GM10248 (cell line): ENCODE results near the gene RET.

Source experiments
- CTCF ChIA-PET: fragments of 300-600 bp; sonication (Branson Sonifier 250); formaldehyde crosslinking; extraction: SDS; loops from one replicate; lab custom pipeline; 2021; ENCODE audit warnings: antibody characterized with exemption; lab: Yijun Ruan, JAX
- POLR2A ChIA-PET: fragments of 350-650 bp; sonication (Branson Sonifier 250); formaldehyde crosslinking; extraction: SDS; loops from one replicate; lab custom pipeline; 2020; ENCODE audit warnings: antibody characterized with exemption; lab: Yijun Ruan, JAX
- DNase-seq: peaks from one replicate; pipeline ENCODE4 v3.0.0; 2012; ENCODE audit errors: extremely low spot score
- CTCF ChIP-seq: IDR thresholded peaks from 2 replicates; pipeline ENCODE4 v1.5.1; 2012; ENCODE audit warnings: mild to moderate bottlenecking, low read depth; ENCODE audit errors: extremely low read depth, missing control alignments, control extremely low read depth

The RET gene

DNA sequence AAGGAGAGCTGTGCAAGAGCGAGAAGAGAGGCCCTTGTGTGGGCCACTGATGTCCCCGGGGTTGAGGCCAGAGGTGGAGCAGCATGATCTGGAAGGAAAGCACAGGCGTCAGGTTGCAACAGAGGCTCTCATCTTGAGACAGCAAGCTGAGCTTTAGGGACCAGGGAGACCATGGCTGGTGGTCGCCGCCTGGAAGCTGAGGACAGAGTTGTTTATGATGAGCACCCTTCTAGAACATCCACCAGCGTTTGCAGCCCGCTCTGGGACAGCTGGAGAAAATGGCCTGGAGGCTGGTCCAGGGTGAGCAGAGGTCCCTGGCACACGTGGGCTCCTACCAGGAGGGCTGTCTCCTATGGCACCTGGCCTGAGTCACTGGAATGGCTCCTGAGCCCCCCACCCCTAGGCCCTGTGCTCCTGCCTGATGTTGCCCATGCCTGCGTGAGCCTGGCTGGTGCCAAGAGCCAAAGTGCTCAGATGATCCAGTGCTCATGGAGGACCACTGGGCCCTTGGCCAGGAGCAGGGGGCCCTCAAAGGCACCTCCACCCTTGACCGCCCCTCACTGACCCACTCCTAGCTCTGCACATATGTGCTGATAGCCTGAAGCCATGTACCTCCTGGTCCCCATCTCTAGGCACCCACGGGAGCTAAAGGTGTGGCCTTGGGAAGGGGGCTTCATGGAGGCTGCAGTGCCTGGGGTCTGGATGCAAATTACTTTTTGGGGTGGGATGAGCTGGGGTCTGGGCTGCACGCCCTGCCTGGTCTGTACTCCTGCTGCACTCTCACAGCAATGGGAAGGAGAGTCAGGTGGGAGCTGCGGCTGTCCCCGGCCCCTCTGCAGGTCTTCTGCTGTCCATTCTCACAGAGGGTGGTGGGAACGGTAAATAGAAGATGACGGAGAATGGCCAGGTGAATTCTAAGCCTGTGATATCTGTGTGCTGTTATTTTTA, 40.1 kb upstream of the RET start:
- ChIA-PET CTCF (interaction anchor here (1.2 kb wide), 1 partner anchor 8 kb away, joined by 3 read pairs; no protein-coding TSS in a partner anchor), POLR2A (no interaction called here)
- no peak for TF ChIP-seq CTCF
- no peak for DNase-seq

- no peak for DNase-seq
- TF ChIP-seq CTCF, result no peak
- ChIA-PET POLR2A (no interaction called here), CTCF (interaction anchor here (1.2 kb wide), 1 partner anchor 9 kb away, joined by 3 read pairs; no protein-coding TSS in a partner anchor)
These were observed 39.4 kb upstream of the RET start for GRCh38 chr10:43037440-43037839.

GRCh38 chr10:43037942-43038782, 38.7 kb upstream of the RET start:
- ChIA-PET CTCF (interaction anchor here (1.2 kb wide), 2 partner anchors 9 to 45 kb away, joined by 3 read pairs; no protein-coding TSS in a partner anchor), POLR2A (no interaction called here)
- DNase-seq, result no peak
- no peak for TF ChIP-seq CTCF

- ChIA-PET CTCF (interaction anchor here (1.2 kb wide), 1 partner anchor 46 kb away, joined by 3 read pairs; no protein-coding TSS in a partner anchor), POLR2A (no interaction called here)
- DNase-seq, result no peak
- no peak for TF ChIP-seq CTCF
These were observed 37.9 kb upstream of the RET start for GRCh38 chr10:43038783-43039623.

GRCh38 chr10:43039624-43040481, 37.0 kb upstream of the RET start:
- no peak for TF ChIP-seq CTCF
- POLR2A ChIA-PET, result no interaction called here
- DNase-seq, result no peak
- CTCF ChIA-PET, result no interaction called here
